Spleen (tissue), 7 donors: ENCODE results near the gene RELL1.

Experiments used
- POLR2AphosphoS5 ChIP-seq, 3 donors: sonication (generic); formaldehyde crosslinking; IDR thresholded peaks; one replicate each; pipeline ENCODE4 v1.5.1; 2017; ENCODE audit warnings: antibody characterized with exemption in 3 of 3
- TF ChIP-seq, protein P1 (sequence below), 11 experiments: fragments of 200-600 bp in 7 of 11; fragments of 450-650 bp in 4 of 11; sonication (generic) in 4 of 11; IDR thresholded peaks in 8 of 11; conservative IDR thresholded peaks in 3 of 11; 1 replicate in 7 of 11; 2 replicates in 4 of 11; pipeline versions ENCODE4 v1.4.0 to v1.8.0; 2016 to 2021; ENCODE audit warnings: antibody characterized with exemption in 11 of 11, inconsistent platforms in 4 of 11, mild to moderate bottlenecking in 1 of 11
- donor health status: DM: no; HTN: no; CAD: no; lungs with moderate emphysema.
- donor health status: DM: no; HTN: no; CAD: no.
- donor health status: DM: no; HTN: no; CAD: no.

DNA sequence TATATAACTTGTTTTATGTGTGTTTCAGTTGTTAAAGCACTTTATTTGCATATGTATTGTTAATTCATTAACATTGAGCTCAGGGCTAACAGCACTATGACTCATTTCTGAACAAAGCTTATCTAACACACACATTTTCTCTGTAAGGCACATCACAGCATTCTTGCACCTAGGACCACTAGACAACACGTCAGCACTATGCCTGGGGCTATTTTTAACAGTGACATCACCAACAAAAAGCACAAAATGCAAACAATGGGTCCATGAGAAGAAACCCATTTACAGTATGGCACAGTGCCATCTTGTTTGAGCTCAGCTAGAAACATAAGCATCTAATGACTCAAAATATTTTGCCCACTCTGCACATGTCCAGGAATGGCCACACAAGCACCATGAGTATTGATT, 124.4 kb downstream of the RELL1 start:
- TF ChIP-seq POLR2AphosphoS5 (IDR thresholded peaks at IDR 0.05): no peak
- TF ChIP-seq, protein P1, sequence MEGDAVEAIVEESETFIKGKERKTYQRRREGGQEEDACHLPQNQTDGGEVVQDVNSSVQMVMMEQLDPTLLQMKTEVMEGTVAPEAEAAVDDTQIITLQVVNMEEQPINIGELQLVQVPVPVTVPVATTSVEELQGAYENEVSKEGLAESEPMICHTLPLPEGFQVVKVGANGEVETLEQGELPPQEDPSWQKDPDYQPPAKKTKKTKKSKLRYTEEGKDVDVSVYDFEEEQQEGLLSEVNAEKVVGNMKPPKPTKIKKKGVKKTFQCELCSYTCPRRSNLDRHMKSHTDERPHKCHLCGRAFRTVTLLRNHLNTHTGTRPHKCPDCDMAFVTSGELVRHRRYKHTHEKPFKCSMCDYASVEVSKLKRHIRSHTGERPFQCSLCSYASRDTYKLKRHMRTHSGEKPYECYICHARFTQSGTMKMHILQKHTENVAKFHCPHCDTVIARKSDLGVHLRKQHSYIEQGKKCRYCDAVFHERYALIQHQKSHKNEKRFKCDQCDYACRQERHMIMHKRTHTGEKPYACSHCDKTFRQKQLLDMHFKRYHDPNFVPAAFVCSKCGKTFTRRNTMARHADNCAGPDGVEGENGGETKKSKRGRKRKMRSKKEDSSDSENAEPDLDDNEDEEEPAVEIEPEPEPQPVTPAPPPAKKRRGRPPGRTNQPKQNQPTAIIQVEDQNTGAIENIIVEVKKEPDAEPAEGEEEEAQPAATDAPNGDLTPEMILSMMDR (IDR thresholded peaks at IDR 0.05 in 8 of 11, conservative IDR thresholded peaks at IDR 0.05 in 3 of 11): no peak
